Adipose tissue (tissue), 3 donors: ENCODE results near the gene MAST1. TPM values are rescaled to one million over a fixed set of nuclear protein-coding genes. Genes with fewer than 3 reads are reported as not detected.
"Not testable (repeated sequence)": the region's sequence is repeated elsewhere in the genome, so short reads cannot be mapped to it uniquely, and the experiment has no call there.

Experiments
- H3K27ac ChIP-seq: one replicate; pipeline ENCODE4 v1.5.1; 2013; ENCODE audit warnings: low read depth, low read length
- WGBS, 3 donors: extraction: QIAGEN DNeasy Blood & Tissue Kit; methylation state at CpG; one replicate each; pipeline ENCODE4 v1.1.7; 2013; 5-methylcytosine and 5-hydroxymethylcytosine counted together
- polyA plus RNA-seq, 3 donors: library from polyadenylated mRNA; stranded (reverse); fragments of 200-250 nt; gene quantifications; one replicate each; pipeline ENCODE4 v1.2.3, GENCODE V29; 2013
- donor health status: healthy with polysubstance abuse.
- donor health status: Bipolar disorder and iron deficiency.
- donor health status: healthy.

The MAST1 gene
- polyA plus RNA-seq, 3 donors, result 0.18 to 2.3 TPM; not detected in 1

DNA sequence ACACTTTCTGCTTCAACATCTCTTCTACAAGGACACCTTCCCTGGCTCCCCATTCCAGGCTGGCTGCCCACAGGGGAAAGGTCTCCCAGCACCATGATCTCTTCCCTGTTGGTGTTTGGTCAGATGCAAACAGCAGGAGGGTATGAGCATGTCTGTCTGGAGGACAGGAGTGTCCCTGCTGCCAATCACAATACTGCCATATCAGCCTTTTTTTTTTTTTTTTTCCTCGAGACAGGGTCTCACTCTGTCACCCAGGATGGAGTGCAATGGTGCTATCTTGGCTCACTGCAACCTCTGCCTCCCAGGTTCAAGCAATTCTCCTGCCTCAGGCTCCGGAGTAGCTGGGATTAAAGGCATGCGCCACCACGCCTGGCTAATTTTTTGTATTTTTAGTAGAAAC is 77.5 kb downstream of the MAST1 start:
- 89 to 97% (median 89%) methylated on average over 4 of the region's 4 CpGs for WGBS, 3 donors
- not testable (repeated sequence) for H3K27ac ChIP-seq

DNA sequence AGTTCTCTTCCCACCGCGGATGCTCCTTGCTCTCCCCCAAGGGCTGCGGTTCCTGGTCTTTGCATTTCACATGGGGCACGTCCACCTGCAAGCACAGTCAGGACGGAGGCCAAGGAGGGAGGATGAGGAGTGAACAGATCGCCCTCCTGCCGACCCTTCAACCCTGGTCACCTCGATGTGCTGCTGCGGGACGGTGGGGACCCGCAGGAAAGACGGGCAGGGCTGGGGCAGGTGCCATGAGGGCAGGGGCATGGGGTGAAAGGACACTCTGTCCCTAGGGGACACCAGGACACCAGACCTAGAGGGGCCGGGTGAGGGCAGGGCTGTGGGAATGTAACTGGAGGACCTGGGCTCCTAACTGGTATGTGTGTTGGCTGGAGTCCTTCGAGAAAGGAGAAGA is 79.9 kb downstream of the MAST1 start:
- no peak overlapping the region for H3K27ac ChIP-seq
- 92 to 95% (median 95%) methylated on average over 14 of the region's 14 CpGs for WGBS, 3 donors

DNA sequence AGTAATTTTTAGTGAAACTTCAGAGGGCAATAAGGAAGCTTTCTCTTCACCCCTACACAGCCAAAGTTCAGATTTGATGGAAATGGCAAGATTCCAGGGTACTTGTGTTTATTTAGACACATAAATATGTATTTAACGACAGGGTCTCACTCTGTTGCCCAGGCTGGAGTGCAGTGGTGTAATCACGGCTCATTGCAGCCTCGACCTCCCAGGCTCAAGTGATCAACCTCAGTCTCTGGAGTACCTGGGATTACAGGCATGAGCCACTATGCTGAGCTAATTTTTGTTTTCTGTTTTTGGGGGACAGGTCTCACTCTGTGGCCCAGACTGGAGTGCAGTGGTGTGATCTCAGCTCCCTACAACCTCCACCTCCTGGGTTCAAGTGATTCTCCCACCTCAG is 82.7 kb downstream of the MAST1 start:
- 54 to 65% (median 62%) methylated on average over 3 of the region's 3 CpGs for WGBS, 3 donors

DNA sequence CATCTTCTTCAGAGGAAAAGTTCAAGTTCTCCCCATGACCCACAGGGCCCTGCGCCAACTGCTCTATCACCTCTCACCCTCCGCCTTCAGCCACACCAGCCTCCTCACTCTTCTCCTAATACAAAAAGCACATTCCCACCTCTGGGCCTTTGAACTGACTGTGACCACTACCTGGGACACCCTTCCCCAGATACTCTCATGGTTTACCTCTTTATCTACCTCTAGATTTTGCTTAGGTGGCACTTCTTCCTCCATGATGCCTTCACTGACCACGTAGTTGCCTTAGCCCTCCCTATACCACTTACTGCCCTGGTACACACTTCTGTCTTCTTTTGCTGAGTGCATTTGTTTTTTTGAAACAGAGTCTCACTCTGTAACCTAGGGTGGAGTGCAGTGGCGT is 84.6 kb downstream of the MAST1 start:
- 91 to 99% (median 94%) methylated on average over 4 of the region's 4 CpGs for whole genome bisulfite sequencing, 3 donors
- H3K27ac ChIP-seq, result no peak overlapping the region

More for the DNA sequence above, 82.7 kb downstream of the MAST1 start:
- H3K27ac ChIP-seq, result no peak overlapping the region

Other genes with a start within 250 kb of the MAST1 start
- under 1 TPM; 0.45 to 0.55 (median 0.51) TPM for gene ZNF490, start 227.7 kb upstream of the MAST1 start, polyA plus RNA-seq
- gene ZNF791, start 227.6 kb upstream of the MAST1 start, polyA plus RNA-seq, result 1 to 10 TPM; 4.0 to 7.6 (median 4.4) TPM
- gene MAN2B1, start 171.8 kb upstream of the MAST1 start, polyA plus RNA-seq, result 10 to 100 TPM; 26.7 to 68.3 (median 44.5) TPM
- gene WDR83, start 171.7 kb upstream of the MAST1 start, polyA plus RNA-seq, result 10 to 100 TPM; 11.0 to 16.3 (median 11.8) TPM
- gene DHPS, start 156.6 kb upstream of the MAST1 start, polyA plus RNA-seq, result 10 to 100 TPM; 55.8 to 69.6 (median 68.3) TPM
- not detected for gene GNG14, start 150.5 kb upstream of the MAST1 start, polyA plus RNA-seq
- 1 to 10 TPM; 3.9 to 7.4 (median 6.6) TPM for gene FBXW9, start 141.9 kb upstream of the MAST1 start, polyA plus RNA-seq
- gene TNPO2, start 114.6 kb upstream of the MAST1 start, polyA plus RNA-seq, result 10 to 100 TPM; 14.3 to 36.9 (median 21.9) TPM
- 100 to 1,000 TPM; 143 to 267 (median 219) TPM for gene TRIR, start 103.8 kb upstream of the MAST1 start, polyA plus RNA-seq
- 10 to 100 TPM; 50.9 to 94.1 (median 93.1) TPM for gene GET3, start 101.0 kb upstream of the MAST1 start, polyA plus RNA-seq
- under 1 TPM in 1 of 3 donors, not detected in 2; 0.07 TPM for gene BEST2, start 86.7 kb upstream of the MAST1 start, polyA plus RNA-seq
- gene HOOK2, start 63.0 kb upstream of the MAST1 start, polyA plus RNA-seq, result 100 to 1,000 TPM in 1 of 3 donors, 10 to 100 TPM in 2; 41.1 to 210 (median 57.2) TPM
- gene JUNB, start 47.0 kb upstream of the MAST1 start, polyA plus RNA-seq, result 1,000 to 10,000 TPM in 2 of 3 donors, 100 to 1,000 TPM in 1; 120 to 1,553 (median 1,136) TPM
- gene PRDX2, start 36.7 kb upstream of the MAST1 start, polyA plus RNA-seq, result 100 to 1,000 TPM; 159 to 386 (median 207) TPM
- gene THSD8, start 36.4 kb upstream of the MAST1 start, polyA plus RNA-seq, result 1 to 10 TPM in 1 of 3 donors, under 1 TPM in 2; 0.38 to 1.8 (median 0.52) TPM
- gene RNASEH2A, start 31.9 kb upstream of the MAST1 start, polyA plus RNA-seq, result 1 to 10 TPM; 3.3 to 6.4 (median 5.6) TPM
- gene RTBDN, start 3.9 kb upstream of the MAST1 start, polyA plus RNA-seq, result under 1 TPM in 2 of 3 donors, not detected in 1; 0.10 to 0.46 TPM
- gene DNASE2, start 42.9 kb downstream of the MAST1 start, polyA plus RNA-seq, result 10 to 100 TPM; 15.6 to 29.0 (median 28.1) TPM
- gene KLF1, start 48.7 kb downstream of the MAST1 start, polyA plus RNA-seq, result under 1 TPM in 2 of 3 donors, not detected in 1; 0.04 to 0.07 TPM
- gene GCDH, start 52.6 kb downstream of the MAST1 start, polyA plus RNA-seq, result 10 to 100 TPM; 27.2 to 73.8 (median 27.3) TPM
- 1 to 10 TPM in 1 of 3 donors, under 1 TPM in 1, not detected in 1; 0.05 to 1.2 TPM for gene SYCE2, start 80.8 kb downstream of the MAST1 start, polyA plus RNA-seq
- 10 to 100 TPM; 34.0 to 47.6 (median 35.0) TPM for gene FARSA, start 95.2 kb downstream of the MAST1 start, polyA plus RNA-seq
- gene CALR, start 100.1 kb downstream of the MAST1 start, polyA plus RNA-seq, result 100 to 1,000 TPM; 215 to 433 (median 312) TPM
- gene RAD23A, start 107.3 kb downstream of the MAST1 start, polyA plus RNA-seq, result 100 to 1,000 TPM in 2 of 3 donors, 10 to 100 TPM in 1; 58.1 to 159 (median 133) TPM
- gene GADD45GIP1, start 118.7 kb downstream of the MAST1 start, polyA plus RNA-seq, result 10 to 100 TPM; 34.2 to 51.5 (median 38.2) TPM
- gene DAND5, start 131.1 kb downstream of the MAST1 start, polyA plus RNA-seq, result under 1 TPM; 0.04 to 0.11 (median 0.05) TPM
- gene NFIX, start 157.0 kb downstream of the MAST1 start, polyA plus RNA-seq, result 10 to 100 TPM; 12.3 to 88.6 (median 77.6) TPM